T-cell (primary cell): ENCODE measurements around the gene ERBB2. TPM values are rescaled to one million over a fixed set of nuclear protein-coding genes. Genes with fewer than 3 reads are reported as not detected.
"Not testable (repeated sequence)": the region's sequence is repeated elsewhere in the genome, so short reads cannot be mapped to it uniquely, and the experiment has no call there.

Experiments
- ATAC-seq, 4 experiments: fragments of 200-7000 bp in 3 of 4; fragments of 150-1000 bp in 1 of 4; cut with Tn5 transposase; replicated peaks in 1 of 4; 1 replicate in 3 of 4; 2 replicates in 1 of 4; pipeline ENCODE4 v1.10.0; 2021; ENCODE audit warnings: moderate library complexity in 3 of 4, mild to moderate bottlenecking in 2 of 4, moderate number of reproducible peaks in 1 of 4
- CTCF ChIA-PET, 2 donors: fragments of 300-600 bp; sonication (Branson Sonifier 250); formaldehyde crosslinking; loops; one replicate each; lab custom pipeline; 2022; ENCODE audit warnings: antibody characterized with exemption in 2 of 2; lab: Charles Lee
- POLR2A ChIA-PET, 2 donors: fragments of 300-600 bp; sonication (Branson Sonifier 250); formaldehyde crosslinking; loops; one replicate each; lab custom pipeline; 2022; ENCODE audit warnings: antibody characterized with exemption in 2 of 2; lab: Charles Lee
- DNase-seq, 35 experiments: peaks; one replicate each; pipeline versions ENCODE4 v3.0.0 to v3.0.0-alpha.2; 2013 to 2023
- H3K27ac ChIP-seq: one replicate; pipeline ENCODE4 v1.5.1; 2013; ENCODE audit warnings: low read length
- H3K27me3 ChIP-seq, 2 experiments: replicated peaks in 1 of 2; 1 replicate in 1 of 2; 2 replicates in 1 of 2; pipeline versions ENCODE4 v1.6.1 to v1.7.0; 2013; ENCODE audit warnings: low read length in 1 of 2, mixed read lengths in 1 of 2; ENCODE audit not compliant: control insufficient read depth in 2 of 2, insufficient read depth in 2 of 2; ENCODE audit errors: extremely low read depth in 1 of 2
- H3K36me3 ChIP-seq, 2 donors: 1 replicate in 1 of 2; 2 replicates in 1 of 2; pipeline versions ENCODE4 v1.6.1 to v1.7.0; 2013; ENCODE audit warnings: low read length in 1 of 2; ENCODE audit not compliant: control insufficient read depth in 2 of 2, insufficient read depth in 1 of 2; ENCODE audit errors: extremely low read depth in 1 of 2
- H3K4me1 ChIP-seq, 2 experiments: 1 replicate in 1 of 2; 2 replicates in 1 of 2; pipeline versions ENCODE4 v1.6.1 to v1.7.0; 2013; ENCODE audit warnings: low read length in 2 of 2, mixed read lengths in 1 of 2; ENCODE audit not compliant: insufficient read depth in 2 of 2, control insufficient read depth in 1 of 2; ENCODE audit errors: extremely low read depth in 1 of 2
- H3K4me3 ChIP-seq, 2 donors: 1 replicate in 1 of 2; 2 replicates in 1 of 2; pipeline versions ENCODE4 v1.5.1 to v1.7.0; 2013; ENCODE audit warnings: mild to moderate bottlenecking in 2 of 2, low read length in 1 of 2, moderate library complexity in 1 of 2; ENCODE audit not compliant: control insufficient read depth in 1 of 2; ENCODE audit errors: extremely low read depth in 1 of 2
- H3K9me3 ChIP-seq: 2 replicates; pipeline ENCODE4 v1.7.0; 2013
- H3K27ac Mint-ChIP-seq, 2 donors: one replicate each; pipeline ENCODE4 v1.8.0; 2020 to 2021; ENCODE audit warnings: mild to moderate bottlenecking in 2 of 2, mixed read lengths in 2 of 2
- H3K27me3 Mint-ChIP-seq, 2 donors: one replicate each; pipeline ENCODE4 v1.8.0; 2021 to 2022; ENCODE audit warnings: mixed read lengths in 2 of 2
- H3K36me3 Mint-ChIP-seq: one replicate; pipeline ENCODE4 v1.8.0; 2021; ENCODE audit warnings: mixed read lengths
- H3K4me1 Mint-ChIP-seq, 3 donors: one replicate each; pipeline ENCODE4 v1.8.0; 2020 to 2022; ENCODE audit warnings: mixed read lengths in 3 of 3, mild to moderate bottlenecking in 1 of 3
- H3K4me3 Mint-ChIP-seq, 3 donors: one replicate each; pipeline ENCODE4 v1.8.0; 2020 to 2022; ENCODE audit warnings: mild to moderate bottlenecking in 3 of 3, mixed read lengths in 3 of 3, moderate library complexity in 3 of 3
- H3K9me3 Mint-ChIP-seq, 3 donors: one replicate each; pipeline ENCODE4 v1.8.0; 2020 to 2022; ENCODE audit warnings: mixed read lengths in 3 of 3
- WGBS: methylation state at CpG from one replicate; pipeline ENCODE4 v1.1.5; 2013; ENCODE audit warnings: missing lambda C conversion rate; ENCODE audit not compliant: insufficient coverage; 5-methylcytosine and 5-hydroxymethylcytosine counted together
- total RNA-seq, 35 experiments: library from RNA in 6 of 35; stranded (reverse) in 6 of 35; fragments of 120-200 nt in 1 of 35; gene quantifications; one replicate each; pipeline versions ENCODE4 v1.2.1 to v1.2.4 and lab custom pipeline; 2013 to 2026

Gene ERBB2
- total RNA-seq, 5 donors from 2014 or later (not counting 1 experiment from before 2014, with no cell fraction given): 4.1 to 8.8 (median 6.0) TPM

DNA sequence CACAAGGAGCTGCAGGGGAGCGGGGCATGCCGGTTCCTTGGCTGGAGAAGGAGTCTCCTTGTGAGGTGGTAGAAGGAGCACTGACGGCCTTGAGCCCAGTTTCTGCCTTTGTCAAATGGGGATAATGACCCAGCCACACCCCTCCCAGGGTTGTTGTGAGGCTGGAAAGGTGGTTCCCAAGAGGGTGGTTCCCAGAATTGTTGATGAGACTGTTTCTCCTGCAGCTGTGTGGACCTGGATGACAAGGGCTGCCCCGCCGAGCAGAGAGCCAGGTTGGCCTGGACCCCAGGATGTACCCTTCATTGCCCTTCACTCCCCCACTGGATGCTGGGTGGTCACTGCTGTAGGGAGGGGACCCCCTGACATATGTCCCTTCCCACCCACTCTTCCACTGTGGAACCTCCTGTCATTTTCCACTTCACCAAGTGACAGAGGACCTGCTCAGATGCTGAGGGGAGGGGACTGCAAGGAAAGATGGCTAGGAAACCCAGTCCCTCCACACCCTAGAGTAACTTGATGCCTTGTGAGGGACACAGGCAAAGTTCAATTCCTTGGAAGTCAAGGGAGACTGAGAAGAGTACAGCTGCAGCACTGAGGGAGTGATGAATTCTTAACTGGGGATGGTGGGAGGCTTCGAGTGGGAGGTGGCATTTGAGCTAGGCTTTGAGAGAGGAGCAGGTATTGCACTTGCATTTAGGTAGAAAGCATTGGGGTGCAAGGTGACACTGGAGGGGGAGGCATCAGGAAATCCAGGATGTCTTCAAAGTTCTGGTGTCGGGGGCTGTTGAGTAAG lies 19.9 kb downstream of the ERBB2 start:
- no peaks in the 10 kb centered on the region for H3K9me3 ChIP-seq
- no peaks in the 10 kb centered on the region for H3K4me1 ChIP-seq
- WGBS: 52% methylated on average over 2 of the region's 7 CpGs
- DNase-seq: no peak
- no peak overlapping the region for H3K4me3 ChIP-seq
- no peaks in the 10 kb centered on the region for H3K4me1 Mint-ChIP-seq
- no peaks in the 10 kb centered on the region for H3K36me3 ChIP-seq
- H3K9me3 Mint-ChIP-seq: no peaks in the 10 kb centered on the region
- POLR2A ChIA-PET: no interaction called here
- no peaks in the 10 kb centered on the region for H3K27me3 Mint-ChIP-seq
- H3K4me3 Mint-ChIP-seq: no peak overlapping the region
- ATAC-seq: no peak
- no peaks in the 10 kb centered on the region for H3K36me3 Mint-ChIP-seq
- H3K27me3 ChIP-seq: no peaks in the 10 kb centered on the region
- H3K27ac ChIP-seq: no peak overlapping the region
- CTCF ChIA-PET: no interaction called here
- H3K27ac Mint-ChIP-seq: no peak overlapping the region

DNA sequence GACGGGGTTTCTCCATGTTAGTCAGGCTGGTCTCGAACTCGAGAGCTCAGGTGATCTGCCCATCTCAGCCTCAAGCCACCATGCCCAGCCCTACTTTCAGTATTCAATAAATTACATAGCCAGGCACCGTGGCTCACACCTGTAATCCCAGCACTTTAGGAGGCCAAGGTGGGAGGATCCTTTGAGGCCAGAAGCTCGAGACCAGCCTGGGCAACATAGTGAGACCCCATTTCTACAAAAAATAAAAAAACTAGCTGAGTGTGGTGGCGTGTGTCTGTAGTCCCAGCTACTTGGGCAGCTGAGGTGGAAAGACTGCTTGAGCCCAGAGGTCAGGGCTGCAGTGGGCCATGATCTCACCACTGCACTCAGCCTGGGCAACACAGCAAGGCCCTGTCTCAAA lies 22.2 kb downstream of the ERBB2 start:
- WGBS: 83% methylated on average over 2 of the region's 6 CpGs
- H3K27ac Mint-ChIP-seq: no peak overlapping the region

DNA sequence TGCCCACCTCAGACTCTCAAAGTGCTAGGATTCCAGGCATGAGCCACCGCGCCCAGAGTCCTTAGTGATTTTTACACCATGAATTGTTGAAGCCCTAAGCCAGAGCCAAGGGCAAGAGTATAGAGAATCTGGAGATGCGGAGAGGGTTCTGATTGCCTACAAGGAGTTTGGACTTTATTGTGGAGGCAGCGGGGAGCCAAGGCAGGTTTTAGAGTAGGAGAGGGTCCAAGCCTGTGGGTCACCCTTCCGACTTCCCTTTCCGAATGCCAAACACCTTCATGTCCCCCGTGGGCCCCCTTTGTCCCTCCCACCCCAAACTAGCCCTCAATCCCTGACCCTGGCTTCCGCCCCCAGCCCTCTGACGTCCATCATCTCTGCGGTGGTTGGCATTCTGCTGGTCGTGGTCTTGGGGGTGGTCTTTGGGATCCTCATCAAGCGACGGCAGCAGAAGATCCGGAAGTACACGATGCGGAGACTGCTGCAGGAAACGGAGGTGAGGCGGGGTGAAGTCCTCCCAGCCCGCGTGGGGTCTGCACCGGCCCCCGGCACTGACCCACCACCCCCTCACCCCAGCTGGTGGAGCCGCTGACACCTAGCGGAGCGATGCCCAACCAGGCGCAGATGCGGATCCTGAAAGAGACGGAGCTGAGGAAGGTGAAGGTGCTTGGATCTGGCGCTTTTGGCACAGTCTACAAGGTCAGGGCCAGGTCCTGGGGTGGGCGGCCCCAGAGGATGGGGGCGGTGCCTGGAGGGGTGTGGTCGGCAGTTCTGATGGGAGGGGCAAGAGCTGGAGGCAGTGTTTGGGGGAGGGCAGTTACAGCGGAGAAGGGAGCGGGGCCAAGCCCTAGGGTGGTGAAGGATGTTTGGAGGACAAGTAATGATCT lies 23.3 kb downstream of the ERBB2 start:
- Histone ChIP-seq H3K4me1 (peaks cover 0 to 8% of the 10 kb centered on the region in 2 experiments), H3K27me3 (no peaks in the 10 kb centered on the region), H3K36me3 (peaks cover 7 to 10% of the 10 kb centered on the region in 2 donors), H3K9me3 (no peaks in the 10 kb centered on the region), H3K4me3 (no peak overlapping the region), H3K27ac (no peak overlapping the region)
- CTCF ChIA-PET: no interaction called here
- Mint-ChIP-seq H3K9me3 (no peaks in the 10 kb centered on the region), H3K27ac (no peak overlapping the region), H3K4me3 (no peak overlapping the region), H3K4me1 (peaks cover 0 to 3% (median 2%) of the 10 kb centered on the region in 3 donors), H3K36me3 (peaks cover 3% of the 10 kb centered on the region), H3K27me3 (no peaks in the 10 kb centered on the region)
- POLR2A ChIA-PET: no interaction called here
- WGBS: 89% methylated on average over 12 of the region's 34 CpGs
- DNase-seq (no peak), ATAC-seq (peak in 1 of 4 experiments; percentile 40)

More for the DNA sequence above, 22.2 kb downstream of the ERBB2 start:
- Histone ChIP-seq H3K4me1 (no peaks in the 10 kb centered on the region), H3K36me3 (peaks cover under 1 to 6% of the 10 kb centered on the region in 2 donors), H3K9me3 (no peaks in the 10 kb centered on the region), H3K27me3 (no peaks in the 10 kb centered on the region), H3K4me3 (no peak overlapping the region), H3K27ac (no peak overlapping the region)
- H3K27me3 Mint-ChIP-seq: no peaks in the 10 kb centered on the region
- DNase-seq: no peak
- ATAC-seq: no peak
- peaks cover 0 to 3% (median 0%) of the 10 kb centered on the region in 3 donors for H3K4me1 Mint-ChIP-seq
- ChIA-PET POLR2A (no interaction called here), CTCF (no interaction called here)
- H3K9me3 Mint-ChIP-seq: no peaks in the 10 kb centered on the region
- peaks cover 2% of the 10 kb centered on the region for H3K36me3 Mint-ChIP-seq
- H3K4me3 Mint-ChIP-seq: no peak overlapping the region

DNA sequence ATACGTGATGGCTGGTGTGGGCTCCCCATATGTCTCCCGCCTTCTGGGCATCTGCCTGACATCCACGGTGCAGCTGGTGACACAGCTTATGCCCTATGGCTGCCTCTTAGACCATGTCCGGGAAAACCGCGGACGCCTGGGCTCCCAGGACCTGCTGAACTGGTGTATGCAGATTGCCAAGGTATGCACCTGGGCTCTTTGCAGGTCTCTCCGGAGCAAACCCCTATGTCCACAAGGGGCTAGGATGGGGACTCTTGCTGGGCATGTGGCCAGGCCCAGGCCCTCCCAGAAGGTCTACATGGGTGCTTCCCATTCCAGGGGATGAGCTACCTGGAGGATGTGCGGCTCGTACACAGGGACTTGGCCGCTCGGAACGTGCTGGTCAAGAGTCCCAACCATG lies 24.9 kb downstream of the ERBB2 start:
- Histone ChIP-seq H3K27me3 (no peaks in the 10 kb centered on the region), H3K36me3 (peaks cover 10 to 24% of the 10 kb centered on the region in 2 donors), H3K27ac (no peak overlapping the region), H3K4me3 (no peak overlapping the region), H3K9me3 (no peaks in the 10 kb centered on the region), H3K4me1 (peaks cover 4 to 19% of the 10 kb centered on the region in 2 experiments)
- ChIA-PET POLR2A (no interaction called here), CTCF (no interaction called here)
- WGBS: 97% methylated on average over 13 of the region's 13 CpGs
- Mint-ChIP-seq H3K27ac (peak overlapping the region in 1 of 2 donors; percentile 52), H3K27me3 (no peaks in the 10 kb centered on the region), H3K9me3 (no peaks in the 10 kb centered on the region), H3K36me3 (peaks cover 8% of the 10 kb centered on the region), H3K4me3 (no peak overlapping the region), H3K4me1 (peaks cover 13 to 17% (median 16%) of the 10 kb centered on the region in 3 donors)
- no peak for ATAC-seq
- no peak for DNase-seq

DNA sequence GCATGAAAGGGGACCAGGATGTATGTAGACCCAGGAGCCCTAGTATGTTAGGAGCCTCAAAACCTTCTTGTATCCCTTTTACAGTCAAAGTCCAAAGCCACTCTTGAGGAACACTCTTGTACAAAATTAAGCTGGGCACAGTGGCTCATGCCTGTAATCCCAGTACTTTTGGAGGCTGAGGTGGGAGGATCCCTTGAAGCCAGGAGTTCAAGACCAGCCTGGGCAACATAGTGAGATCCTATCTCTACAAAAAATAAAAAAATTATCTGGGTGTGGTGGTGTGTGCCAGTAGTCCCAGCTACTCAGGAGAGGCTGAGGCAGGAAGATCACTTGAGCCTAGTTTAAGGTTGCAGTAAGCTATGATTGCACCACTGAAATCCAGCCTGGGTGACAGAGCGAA lies 26.1 kb downstream of the ERBB2 start:
- H3K9me3 ChIP-seq, DNase-seq, H3K36me3 Mint-ChIP-seq, H3K27ac ChIP-seq, H3K27me3 ChIP-seq, H3K4me3 ChIP-seq, ATAC-seq, H3K27ac Mint-ChIP-seq, POLR2A ChIA-PET, H3K4me3 Mint-ChIP-seq, H3K27me3 Mint-ChIP-seq, CTCF ChIA-PET, H3K9me3 Mint-ChIP-seq: not testable (repeated sequence)
- no CpG with 5 or more reads among the region's 1 CpG for WGBS
- Histone ChIP-seq H3K36me3 (peaks cover 10 to 24% of the 10 kb centered on the region in 2 donors), H3K4me1 (peaks cover 4 to 29% of the 10 kb centered on the region in 2 experiments)
- peaks cover 15 to 21% (median 19%) of the 10 kb centered on the region in 3 donors for H3K4me1 Mint-ChIP-seq

DNA sequence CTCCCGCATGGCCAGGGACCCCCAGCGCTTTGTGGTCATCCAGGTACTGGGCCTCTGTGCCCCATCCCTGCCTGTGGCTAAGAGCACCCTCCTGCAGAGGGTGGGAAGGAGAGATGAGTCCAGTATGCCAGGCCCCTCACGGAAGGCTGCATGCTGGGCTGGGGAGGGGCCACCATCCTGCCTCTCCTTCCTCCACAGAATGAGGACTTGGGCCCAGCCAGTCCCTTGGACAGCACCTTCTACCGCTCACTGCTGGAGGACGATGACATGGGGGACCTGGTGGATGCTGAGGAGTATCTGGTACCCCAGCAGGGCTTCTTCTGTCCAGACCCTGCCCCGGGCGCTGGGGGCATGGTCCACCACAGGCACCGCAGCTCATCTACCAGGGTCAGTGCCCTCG lies 26.8 kb downstream of the ERBB2 start:
- POLR2A ChIA-PET: no interaction called here
- no peak for DNase-seq

More for the DNA sequence above, 26.8 kb downstream of the ERBB2 start:
- Histone ChIP-seq H3K9me3 (no peaks in the 10 kb centered on the region), H3K4me1 (peaks cover 4 to 31% of the 10 kb centered on the region in 2 experiments), H3K27me3 (no peaks in the 10 kb centered on the region), H3K4me3 (no peak overlapping the region), H3K27ac (no peak overlapping the region), H3K36me3 (peaks cover 10 to 24% of the 10 kb centered on the region in 2 donors)
- CTCF ChIA-PET: no interaction called here
- no peak for ATAC-seq
- Mint-ChIP-seq H3K4me3 (no peak overlapping the region), H3K4me1 (peaks cover 15 to 22% (median 21%) of the 10 kb centered on the region in 3 donors), H3K27me3 (no peaks in the 10 kb centered on the region), H3K27ac (no peak overlapping the region), H3K9me3 (no peaks in the 10 kb centered on the region), H3K36me3 (peaks cover 8% of the 10 kb centered on the region)
- 96% methylated on average over 5 of the region's 9 CpGs for WGBS
